HCT116 (cell line): ENCODE measurements around the gene NOXO1. TPM values are rescaled to one million over a fixed set of nuclear protein-coding genes. Genes with fewer than 3 reads are reported as not detected.

Source experiments
- ATAC-seq: fragments of 200-7000 bp; cut with Tn5 transposase; 2 replicates; pipeline ENCODE4 v1.9.1; 2020; ENCODE audit warnings: mild to moderate bottlenecking, moderate library complexity
- BruUV-seq: library from RNA; stranded (reverse); fragments of 400-500 nt; replicated peaks from 2 replicates; lab custom pipeline; 2021; lab: Mats Ljungman, UMichigan
- CTCF ChIA-PET: fragments of 300-600 bp; sonication (Branson Sonifier 250); formaldehyde crosslinking; loops from one replicate; lab custom pipeline; 2021; ENCODE audit warnings: antibody characterized with exemption; lab: Charles Lee
- POLR2A ChIA-PET: fragments of 300-600, 350-600 bp; sonication (Branson Sonifier 250); formaldehyde crosslinking; loops from one replicate; lab custom pipeline; 2021; ENCODE audit warnings: antibody characterized with exemption; lab: Charles Lee
- RAD21 ChIA-PET, 2 experiments: fragments of 300-600 bp; sonication (Branson Sonifier 250); formaldehyde crosslinking; loops; one replicate each; lab custom pipeline; 2023; ENCODE audit warnings: low total read pairs in 2 of 2; ENCODE audit not compliant: uncharacterized antibody in 2 of 2, unreplicated experiment in 2 of 2, low non-redundant PET in 1 of 2; lab: Charles Lee
- DNase-seq: peaks from one replicate; pipeline ENCODE4 v3.0.0-alpha.2; 2010; ENCODE audit warnings: low read depth, low spot score
- H2AFZ ChIP-seq: fragments of 200-600 bp; shearing (Covaris generic), sonication (generic); 2 replicates; pipeline ENCODE4 v1.6.1; 2017; ENCODE audit warnings: low read depth, mixed run types, mixed read lengths, antibody characterized with exemption, low read length; ENCODE audit not compliant: poor library complexity, severe bottlenecking
- H3K27ac ChIP-seq: 2 replicates; pipeline ENCODE4 v1.5.1; 2012; ENCODE audit warnings: low read depth, low read length
- H3K27me3 ChIP-seq: fragments of 200-600 bp; sonication (generic); 2 replicates; pipeline ENCODE4 v1.6.1; 2016; ENCODE audit warnings: mixed run types, low read length, mixed read lengths; ENCODE audit not compliant: insufficient read depth
- H3K36me3 ChIP-seq, 2 experiments: fragments of 200-500 bp in 1 of 2; fragments of 200-600 bp in 1 of 2; sonication (Bioruptor generic) in 1 of 2; sonication (generic) in 1 of 2; 2 replicates each; pipeline versions ENCODE4 v1.5.1 to v1.6.1; 2014 to 2016; ENCODE audit warnings: low read length in 2 of 2, inconsistent platforms in 1 of 2, mixed read lengths in 1 of 2, mixed run types in 1 of 2; ENCODE audit not compliant: insufficient read depth in 2 of 2, control insufficient read depth in 1 of 2
- H3K4me1 ChIP-seq, 2 experiments: fragments of 200-600 bp in 1 of 2; sonication (generic) in 1 of 2; 2 replicates each; pipeline versions ENCODE4 v1.5.1 to v1.6.1; 2012 to 2017; ENCODE audit warnings: low read length in 2 of 2, inconsistent platforms in 1 of 2, mild to moderate bottlenecking in 1 of 2, mixed read lengths in 1 of 2, mixed run types in 1 of 2, moderate library complexity in 1 of 2; ENCODE audit not compliant: insufficient read depth in 2 of 2, control insufficient read depth in 1 of 2
- H3K4me2 ChIP-seq: fragments of 200-600 bp; sonication (generic); 2 replicates; pipeline ENCODE4 v1.6.1; 2017; ENCODE audit warnings: mixed run types, low read length, mixed read lengths
- H3K4me3 ChIP-seq, 2 experiments: fragments of 200-600 bp in 1 of 2; sonication (generic) in 1 of 2; replicated peaks in 1 of 2; 2 replicates each; pipeline ENCODE4 v1.5.1; 2011 to 2016; ENCODE audit warnings: low read length in 2 of 2, control low read depth in 1 of 2, low read depth in 1 of 2, mild to moderate bottlenecking in 1 of 2, mixed read lengths in 1 of 2, mixed run types in 1 of 2
- H3K79me2 ChIP-seq: fragments of 200-600 bp; sonication (generic); 2 replicates; pipeline ENCODE4 v1.6.1; 2017; ENCODE audit warnings: mild to moderate bottlenecking, mixed run types, low read length, moderate library complexity, mixed read lengths; ENCODE audit not compliant: insufficient read depth
- H3K9ac ChIP-seq: fragments of 200-600 bp; sonication (generic); 2 replicates; pipeline ENCODE4 v1.6.1; 2016; ENCODE audit warnings: low read length, mixed read lengths
- H3K9me2 ChIP-seq: fragments of 200-600 bp; sonication (generic), shearing (Covaris generic); 2 replicates; pipeline ENCODE4 v1.6.1; 2017; ENCODE audit warnings: mixed run types, mild to moderate bottlenecking, moderate library complexity; ENCODE audit not compliant: insufficient read depth
- H3K9me3 ChIP-seq, 2 experiments: fragments of 200-500 bp in 1 of 2; fragments of 200-600 bp in 1 of 2; sonication (Bioruptor generic) in 1 of 2; sonication (generic) in 1 of 2; 2 replicates each; pipeline ENCODE4 v1.6.1; 2014 to 2017; ENCODE audit warnings: low read length in 2 of 2, mixed read lengths in 2 of 2, inconsistent platforms in 1 of 2, low read depth in 1 of 2, mild to moderate bottlenecking in 1 of 2, mixed run types in 1 of 2, moderate library complexity in 1 of 2; ENCODE audit not compliant: control insufficient read depth in 1 of 2, insufficient read depth in 1 of 2
- H4K20me1 ChIP-seq: fragments of 200-600 bp; sonication (generic), shearing (Covaris generic); 2 replicates; pipeline ENCODE4 v1.6.1; 2017; ENCODE audit warnings: mixed run types, mild to moderate bottlenecking, moderate library complexity; ENCODE audit not compliant: insufficient read depth
- CTCF ChIP-seq, 3 experiments: fragments of 200-600 bp in 1 of 3; sonication (generic) in 1 of 3; IDR thresholded peaks in 2 of 3; conservative IDR thresholded peaks in 1 of 3; 2 replicates each; pipeline ENCODE4 v1.5.1; 2012 to 2017; ENCODE audit warnings: low read depth in 2 of 3, low read length in 2 of 3, antibody characterized with exemption in 1 of 3, borderline replicate concordance in 1 of 3, control low read depth in 1 of 3, mild to moderate bottlenecking in 1 of 3, mixed read lengths in 1 of 3, mixed run types in 1 of 3, moderate library complexity in 1 of 3; ENCODE audit not compliant: insufficient read depth in 1 of 3
- EZH2phosphoT487 ChIP-seq: fragments of 200-600 bp; IDR thresholded peaks from 2 replicates; pipeline ENCODE4 v1.6.1; 2018; ENCODE audit warnings: antibody characterized with exemption, borderline replicate concordance
- MAX ChIP-seq: IDR thresholded peaks from 2 replicates; pipeline ENCODE4 v1.6.1; 2012
- POLR2AphosphoS5 ChIP-seq: IDR thresholded peaks from 2 replicates; pipeline ENCODE4 v1.6.1; 2011; ENCODE audit warnings: mild to moderate bottlenecking, low read depth, low read length, moderate library complexity
- ZFX ChIP-seq: fragments of 450-650 bp; IDR thresholded peaks from 2 replicates; pipeline ENCODE4 v1.6.1; 2017
- intact Hi-C: fragments of 100-400 bp; cut with micrococcal nuclease; formaldehyde crosslinking; loops from 2 replicates; pipeline ENCODE4 v1.10.0; 2022
- total RNA-seq: library from RNA; stranded (reverse); gene quantifications from one replicate; pipeline ENCODE4 v1.2.1, GENCODE V29; 2021; ENCODE audit not compliant: unreplicated experiment

Gene NOXO1
- total RNA-seq, 1 experiment from 2014 or later: 10.0 TPM

GRCh38 chr16:2028146-2028545 is 46.9 kb upstream of the NOXO1 start:
- no peak for TF ChIP-seq MAX
- H3K27me3 ChIP-seq: no peaks in the 10 kb centered on the region
- ATAC-seq: no peak
- peaks cover 19 to 35% of the 10 kb centered on the region in 2 experiments for H3K4me1 ChIP-seq
- peak overlapping the region; percentile 72; the same call in 1 of the 2 replicates for H3K27ac ChIP-seq
- H3K4me3 ChIP-seq: peak overlapping the region; percentile 60 to 77
- CTCF ChIA-PET: no interaction called here
- peak overlapping the region; percentile 76 for H3K9ac ChIP-seq
- no peaks in the 10 kb centered on the region for H4K20me1 ChIP-seq
- RAD21 ChIA-PET: interaction anchor here in 1 of 2 experiments (1.2 kb wide), 1 partner anchor 112 kb away, joined by 3 read pairs; no protein-coding TSS in a partner anchor
- no peaks in the 10 kb centered on the region for H3K36me3 ChIP-seq
- intact Hi-C loops: loop anchor here (10.0 kb wide), 1 partner anchor 227 kb away; the partner anchor contains the start of gene ECI1
- H3K9me3 ChIP-seq: no peaks in the 10 kb centered on the region
- H3K4me2 ChIP-seq: peak overlapping the region; percentile 99
- H3K9me2 ChIP-seq: no peaks in the 10 kb centered on the region
- no TSS peak for BruUV-seq
- DNase-seq: no peak
- peaks cover 14% of the 10 kb centered on the region; the same call in 1 of the 2 replicates for H3K79me2 ChIP-seq
- POLR2A ChIA-PET: no interaction called here
- no peak overlapping the region for H2AFZ ChIP-seq

- H3K9ac ChIP-seq: peak overlapping the region; percentile 76
- H3K79me2 ChIP-seq: peaks cover 14% of the 10 kb centered on the region; the same call in 1 of the 2 replicates
- peak overlapping the region; percentile 72; the same call in 1 of the 2 replicates for H3K27ac ChIP-seq
- TF ChIP-seq CTCF (IDR thresholded peaks at IDR 0.05 in 2 of 3, conservative IDR thresholded peaks at IDR 0.05 in 1 of 3; ENCODE audit: borderline replicate concordance in 1 of 3, insufficient read depth in 1 of 3, low read depth in 2 of 3, low read length in 2 of 3) (0 out of 6 replicates have a peak, but pooled peaks of 1 of the 3 experiments have one; percentile 11), POLR2AphosphoS5 (0 out of 2 replicates have a peak, but pooled peaks have one; percentile 3), EZH2phosphoT487 (no peak), ZFX (peak; percentile 25; the same call in 1 of the 2 replicates)
- peak overlapping the region; percentile 60 to 77 for H3K4me3 ChIP-seq
- H3K27me3 ChIP-seq: no peaks in the 10 kb centered on the region
- H2AFZ ChIP-seq: no peak overlapping the region
- POLR2A ChIA-PET: no interaction called here
- no peaks in the 10 kb centered on the region for H3K9me3 ChIP-seq
- no peaks in the 10 kb centered on the region for H3K9me2 ChIP-seq
- H3K4me2 ChIP-seq: peak overlapping the region; percentile 99
- peaks cover 27 to 43% of the 10 kb centered on the region in 2 experiments for H3K4me1 ChIP-seq
- RAD21 ChIA-PET: interaction anchor here in 1 of 2 experiments (1.2 kb wide), 1 partner anchor 113 kb away, joined by 3 read pairs; no protein-coding TSS in a partner anchor
- BruUV-seq: TSS peak; percentile 45
- DNase-seq: no peak
- no peaks in the 10 kb centered on the region for H4K20me1 ChIP-seq
- no peaks in the 10 kb centered on the region for H3K36me3 ChIP-seq
- ATAC-seq: peak; percentile 5
- CTCF ChIA-PET: no interaction called here
- intact Hi-C loops: loop anchor here (10.0 kb wide), 1 partner anchor 227 kb away; the partner anchor contains the start of gene ECI1
Observed at GRCh38 chr16:2027024-2028010, 46.0 kb upstream of the NOXO1 start.
